MM.1S (cell line): Measurements from ENCODE around the gene CEP350.

ENCODE experiments used
- DNase-seq: peaks from one replicate; pipeline ENCODE4 v3.0.0-alpha.2; 2015
- H2AFZ ChIP-seq: fragments of 300-600 bp; sonication (generic); 2 replicates; pipeline ENCODE4 v1.6.0; 2016; ENCODE audit warnings: antibody characterized with exemption, low read length
- H3F3A ChIP-seq: fragments of 300-600 bp; sonication (generic); 2 replicates; pipeline ENCODE4 v1.6.1; 2016; ENCODE audit warnings: mild to moderate bottlenecking, antibody characterized with exemption, low read length, moderate library complexity, mixed read lengths; ENCODE audit not compliant: insufficient read depth
- H3K27ac ChIP-seq: fragments of 300-600 bp; sonication (generic); 2 replicates; pipeline ENCODE4 v1.5.1; 2016; ENCODE audit warnings: mild to moderate bottlenecking, low read length
- H3K27me3 ChIP-seq: fragments of 300-600 bp; sonication (generic); replicated peaks from 2 replicates; pipeline ENCODE4 v1.6.0; 2016; ENCODE audit warnings: low read length; ENCODE audit not compliant: insufficient read depth
- H3K36me3 ChIP-seq: fragments of 300-600 bp; sonication (generic); replicated peaks from 2 replicates; pipeline ENCODE4 v1.6.1; 2016; ENCODE audit warnings: mild to moderate bottlenecking, low read length, mixed read lengths; ENCODE audit not compliant: insufficient read depth
- H3K4me1 ChIP-seq: fragments of 300-600 bp; sonication (generic); 2 replicates; pipeline ENCODE4 v1.6.1; 2016; ENCODE audit warnings: low read length, mixed read lengths
- H3K4me2 ChIP-seq: fragments of 300-600 bp; sonication (generic); 2 replicates; pipeline ENCODE4 v1.6.0; 2016; ENCODE audit warnings: low read depth, low read length
- H3K4me3 ChIP-seq: fragments of 300-600 bp; sonication (generic); 2 replicates; pipeline ENCODE4 v1.5.1; 2016; ENCODE audit warnings: low read length, mixed read lengths
- H3K79me2 ChIP-seq: fragments of 300-600 bp; sonication (generic); 2 replicates; pipeline ENCODE4 v1.6.1; 2016; ENCODE audit warnings: mixed run types, low read length, mixed read lengths
- H3K9ac ChIP-seq: fragments of 300-600 bp; sonication (generic); 2 replicates; pipeline ENCODE4 v1.6.1; 2016; ENCODE audit warnings: low read length, mixed read lengths
- H3K9me2 ChIP-seq: fragments of 300-600 bp; sonication (generic); replicated peaks from 2 replicates; pipeline ENCODE4 v1.6.1; 2016; ENCODE audit warnings: mild to moderate bottlenecking, low read length, mixed read lengths; ENCODE audit not compliant: insufficient read depth
- H3K9me3 ChIP-seq: fragments of 300-600 bp; sonication (generic); replicated peaks from 2 replicates; pipeline ENCODE4 v1.6.1; 2016; ENCODE audit warnings: mild to moderate bottlenecking, low read length, mixed read lengths; ENCODE audit not compliant: insufficient read depth
- H4K20me1 ChIP-seq: fragments of 300-600 bp; sonication (generic); 2 replicates; pipeline ENCODE4 v1.6.1; 2016; ENCODE audit warnings: mild to moderate bottlenecking, low read length, moderate library complexity, mixed read lengths; ENCODE audit not compliant: insufficient read depth
- EZH2 ChIP-seq: fragments of 300-600 bp; sonication (generic); optimal IDR thresholded peaks from 2 replicates; pipeline ENCODE3; 2017; ENCODE audit warnings: low read depth, mild to moderate bottlenecking, antibody characterized with exemption, low read length, mixed read lengths
- EZH2phosphoT487 ChIP-seq: fragments of 300-600 bp; sonication (generic); IDR thresholded peaks from 2 replicates; pipeline ENCODE4 v1.6.1; 2018; ENCODE audit warnings: antibody characterized with exemption, low read length
- TF ChIP-seq, protein P1 (sequence below): fragments of 300-600 bp; sonication (generic); IDR thresholded peaks from 2 replicates; pipeline ENCODE4 v1.5.1; 2016; ENCODE audit warnings: antibody characterized with exemption, low read length, mixed read lengths

Gene CEP350

DNA sequence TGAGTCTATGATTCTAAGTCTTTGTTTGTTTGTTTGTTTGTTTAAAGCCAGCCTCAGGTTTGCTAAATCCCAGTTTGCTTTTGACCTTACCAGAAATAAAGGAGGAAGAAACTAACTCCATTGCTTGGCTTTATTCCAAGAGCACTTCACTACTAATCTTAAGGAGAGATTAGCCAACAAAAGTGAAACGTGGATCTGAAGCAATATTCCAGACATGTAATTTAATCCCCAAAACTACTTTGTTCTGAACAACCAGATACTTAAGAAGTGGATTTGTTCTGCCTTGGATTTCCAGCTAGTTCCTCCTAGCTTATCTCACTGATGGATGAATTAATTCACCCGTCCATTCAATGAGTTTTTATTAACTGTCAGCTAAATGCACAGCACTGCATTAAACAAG is 15.9 kb upstream of the CEP350 start:
- no peaks in the 10 kb centered on the region for H3K9me3 ChIP-seq
- H4K20me1 ChIP-seq: no peaks in the 10 kb centered on the region
- no peak overlapping the region for H3K9ac ChIP-seq
- no peaks in the 10 kb centered on the region for H3F3A ChIP-seq
- H3K79me2 ChIP-seq: no peaks in the 10 kb centered on the region
- H3K4me1 ChIP-seq: no peaks in the 10 kb centered on the region
- no peak for TF ChIP-seq EZH2
- TF ChIP-seq EZH2phosphoT487: no peak
- TF ChIP-seq, protein P1, sequence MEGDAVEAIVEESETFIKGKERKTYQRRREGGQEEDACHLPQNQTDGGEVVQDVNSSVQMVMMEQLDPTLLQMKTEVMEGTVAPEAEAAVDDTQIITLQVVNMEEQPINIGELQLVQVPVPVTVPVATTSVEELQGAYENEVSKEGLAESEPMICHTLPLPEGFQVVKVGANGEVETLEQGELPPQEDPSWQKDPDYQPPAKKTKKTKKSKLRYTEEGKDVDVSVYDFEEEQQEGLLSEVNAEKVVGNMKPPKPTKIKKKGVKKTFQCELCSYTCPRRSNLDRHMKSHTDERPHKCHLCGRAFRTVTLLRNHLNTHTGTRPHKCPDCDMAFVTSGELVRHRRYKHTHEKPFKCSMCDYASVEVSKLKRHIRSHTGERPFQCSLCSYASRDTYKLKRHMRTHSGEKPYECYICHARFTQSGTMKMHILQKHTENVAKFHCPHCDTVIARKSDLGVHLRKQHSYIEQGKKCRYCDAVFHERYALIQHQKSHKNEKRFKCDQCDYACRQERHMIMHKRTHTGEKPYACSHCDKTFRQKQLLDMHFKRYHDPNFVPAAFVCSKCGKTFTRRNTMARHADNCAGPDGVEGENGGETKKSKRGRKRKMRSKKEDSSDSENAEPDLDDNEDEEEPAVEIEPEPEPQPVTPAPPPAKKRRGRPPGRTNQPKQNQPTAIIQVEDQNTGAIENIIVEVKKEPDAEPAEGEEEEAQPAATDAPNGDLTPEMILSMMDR: no peak
- H3K27ac ChIP-seq: no peak overlapping the region
- no peak overlapping the region for H3K4me2 ChIP-seq
- H2AFZ ChIP-seq: no peak overlapping the region
- H3K4me3 ChIP-seq: no peak overlapping the region
- no peaks in the 10 kb centered on the region for H3K9me2 ChIP-seq
- no peaks in the 10 kb centered on the region for H3K27me3 ChIP-seq
- no peak for DNase-seq
- H3K36me3 ChIP-seq: no peaks in the 10 kb centered on the region

DNA sequence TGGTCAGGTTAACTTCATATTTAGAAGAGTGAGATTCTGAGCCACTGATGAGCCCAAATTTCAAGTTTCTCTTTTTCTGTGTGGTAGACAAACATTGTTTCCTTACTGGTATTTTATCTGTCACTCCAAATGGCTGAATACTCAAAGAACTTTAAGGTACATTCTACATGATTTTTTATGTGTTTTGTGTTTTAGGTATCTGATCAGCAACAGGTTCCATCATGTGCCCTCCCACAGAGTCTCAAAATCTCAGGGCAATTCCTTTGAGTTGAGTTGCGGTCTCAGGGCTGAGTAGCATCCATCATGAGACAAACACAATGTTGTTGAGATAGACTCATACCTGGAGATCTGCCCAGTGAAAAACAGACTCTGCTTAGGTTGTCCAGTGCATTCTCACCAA is 14.7 kb upstream of the CEP350 start:
- Histone ChIP-seq H3K79me2 (no peaks in the 10 kb centered on the region), H3K9ac (no peak overlapping the region), H3K4me1 (no peaks in the 10 kb centered on the region), H4K20me1 (no peaks in the 10 kb centered on the region), H2AFZ (no peak overlapping the region), H3K4me2 (no peak overlapping the region), H3F3A (no peaks in the 10 kb centered on the region), H3K4me3 (no peak overlapping the region), H3K9me3 (no peaks in the 10 kb centered on the region), H3K36me3 (no peaks in the 10 kb centered on the region), H3K9me2 (no peaks in the 10 kb centered on the region), H3K27me3 (no peaks in the 10 kb centered on the region), H3K27ac (no peak overlapping the region)
- DNase-seq: no peak
- TF ChIP-seq, protein P1: no peak
- TF ChIP-seq EZH2phosphoT487 (no peak), EZH2 (no peak)

DNA sequence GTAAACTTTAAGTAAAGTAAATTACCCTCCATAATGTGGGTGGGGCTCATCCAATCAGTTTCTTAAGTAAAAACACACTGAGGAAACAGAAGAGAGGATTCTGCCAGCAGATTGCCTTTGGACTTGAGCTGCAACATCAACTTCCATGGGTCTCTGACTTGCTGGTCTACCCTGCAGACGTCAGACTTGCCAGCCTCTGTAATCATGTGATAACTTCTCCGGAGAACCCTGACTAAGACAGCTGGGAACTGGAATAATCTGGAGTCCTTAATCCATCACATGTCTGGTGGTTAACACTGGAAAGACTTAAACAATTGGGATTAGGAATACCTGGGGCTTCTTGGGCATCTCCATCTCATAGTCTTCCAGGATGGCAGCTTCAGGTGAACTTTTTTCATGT is 13.2 kb upstream of the CEP350 start:
- Histone ChIP-seq H3K4me1 (no peaks in the 10 kb centered on the region), H3K27me3 (no peaks in the 10 kb centered on the region), H3K4me2 (no peak overlapping the region), H3K9me2 (no peaks in the 10 kb centered on the region), H3K79me2 (no peaks in the 10 kb centered on the region), H2AFZ (no peak overlapping the region), H3F3A (no peaks in the 10 kb centered on the region), H3K9ac (no peak overlapping the region), H3K27ac (no peak overlapping the region), H3K36me3 (no peaks in the 10 kb centered on the region), H4K20me1 (no peaks in the 10 kb centered on the region), H3K9me3 (no peaks in the 10 kb centered on the region), H3K4me3 (no peak overlapping the region)
- TF ChIP-seq, protein P1: no peak
- TF ChIP-seq EZH2phosphoT487 (no peak), EZH2 (no peak)
- DNase-seq: no peak
